Ureter (tissue), 1 donor: ENCODE results near the gene FCAMR. TPM values are rescaled to one million over a fixed set of nuclear protein-coding genes. Genes with fewer than 3 reads are reported as not detected.

Experiments
- DNase-seq: peaks from one replicate; pipeline ENCODE4 v3.0.0-alpha.2; 2020; ENCODE audit warnings: low spot score
- total RNA-seq: library from RNA; stranded (reverse); gene quantifications from one replicate; pipeline ENCODE4 v1.2.4, GENCODE V29; 2023
- donor health status: DM: yes; HTN: yes; CAD: no.

Gene FCAMR
- total RNA-seq, 1 donor from 2014 or later: not detected

GRCh38 chr1:206960676-206961386, 9.4 kb downstream of the FCAMR start:
- DNase-seq: no peak

- no peak for DNase-seq
These were observed 12.1 kb downstream of the FCAMR start for GRCh38 chr1:206958144-206958543.

DNA sequence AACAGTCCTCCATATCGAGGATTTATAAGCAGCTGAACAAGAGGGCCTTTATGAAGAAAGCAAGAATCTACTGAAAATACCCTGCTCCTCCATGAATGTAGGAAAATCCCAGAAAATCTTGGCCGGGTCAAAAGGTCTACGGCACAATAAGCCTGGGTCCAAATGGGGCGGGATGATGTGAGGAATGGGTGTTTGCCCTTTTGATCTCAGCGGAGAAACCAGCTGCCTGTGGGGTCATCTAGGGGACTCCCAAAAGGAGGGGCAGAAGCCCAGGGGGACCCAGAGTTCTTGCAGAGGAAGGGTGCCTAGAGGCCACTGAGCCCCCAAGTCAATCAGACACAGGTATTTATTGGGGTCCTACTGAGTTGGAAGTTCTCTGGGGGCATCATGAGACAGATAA, 12.6 kb downstream of the FCAMR start:
- no peak for DNase-seq

DNA sequence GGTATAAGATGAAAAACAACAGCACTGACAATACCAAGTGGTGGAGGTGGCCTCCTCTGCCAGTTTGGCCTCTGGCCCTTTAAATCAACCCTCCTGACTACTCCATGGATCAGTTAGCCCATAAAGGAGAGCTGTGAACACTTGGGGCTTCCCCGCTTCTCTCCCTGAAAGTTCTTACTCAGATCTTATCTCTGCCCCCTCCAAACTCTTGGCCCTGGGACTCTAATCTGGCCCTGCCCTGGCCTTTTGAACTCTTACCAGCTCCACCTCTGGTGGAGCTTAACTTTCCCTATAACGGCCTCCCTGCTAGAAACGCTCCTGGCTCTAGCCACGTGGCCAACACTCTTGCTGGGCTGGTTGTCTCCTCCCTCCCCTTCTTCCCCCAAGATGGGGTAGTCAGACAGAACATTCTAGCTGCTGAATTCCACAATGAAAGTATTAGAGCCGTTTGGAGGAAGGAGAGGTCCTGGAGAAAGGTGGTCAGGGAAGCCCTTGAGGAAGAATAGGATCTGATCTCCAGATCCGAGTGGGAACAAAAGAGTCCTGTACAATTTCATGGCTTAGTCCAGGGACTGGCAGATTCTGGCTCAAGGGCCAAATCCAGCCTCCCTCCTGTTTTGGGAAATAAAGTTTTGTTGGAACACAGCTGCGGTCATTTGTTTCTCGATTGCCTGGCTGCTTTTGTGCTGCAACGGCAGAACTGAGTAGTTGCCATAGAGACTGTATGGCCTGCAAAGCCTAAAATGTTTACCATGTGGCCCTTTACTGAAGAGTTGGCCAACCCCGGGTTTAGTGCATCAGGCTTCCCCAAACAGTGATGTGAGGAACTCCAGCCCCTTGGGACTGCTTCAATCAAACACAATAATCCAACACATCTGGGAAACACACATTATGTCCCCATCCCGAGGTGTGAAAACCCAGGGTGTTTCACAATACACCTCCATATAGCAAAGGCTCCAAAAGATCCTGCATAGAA, 14.5 kb downstream of the FCAMR start:
- DNase-seq: no peak

DNA sequence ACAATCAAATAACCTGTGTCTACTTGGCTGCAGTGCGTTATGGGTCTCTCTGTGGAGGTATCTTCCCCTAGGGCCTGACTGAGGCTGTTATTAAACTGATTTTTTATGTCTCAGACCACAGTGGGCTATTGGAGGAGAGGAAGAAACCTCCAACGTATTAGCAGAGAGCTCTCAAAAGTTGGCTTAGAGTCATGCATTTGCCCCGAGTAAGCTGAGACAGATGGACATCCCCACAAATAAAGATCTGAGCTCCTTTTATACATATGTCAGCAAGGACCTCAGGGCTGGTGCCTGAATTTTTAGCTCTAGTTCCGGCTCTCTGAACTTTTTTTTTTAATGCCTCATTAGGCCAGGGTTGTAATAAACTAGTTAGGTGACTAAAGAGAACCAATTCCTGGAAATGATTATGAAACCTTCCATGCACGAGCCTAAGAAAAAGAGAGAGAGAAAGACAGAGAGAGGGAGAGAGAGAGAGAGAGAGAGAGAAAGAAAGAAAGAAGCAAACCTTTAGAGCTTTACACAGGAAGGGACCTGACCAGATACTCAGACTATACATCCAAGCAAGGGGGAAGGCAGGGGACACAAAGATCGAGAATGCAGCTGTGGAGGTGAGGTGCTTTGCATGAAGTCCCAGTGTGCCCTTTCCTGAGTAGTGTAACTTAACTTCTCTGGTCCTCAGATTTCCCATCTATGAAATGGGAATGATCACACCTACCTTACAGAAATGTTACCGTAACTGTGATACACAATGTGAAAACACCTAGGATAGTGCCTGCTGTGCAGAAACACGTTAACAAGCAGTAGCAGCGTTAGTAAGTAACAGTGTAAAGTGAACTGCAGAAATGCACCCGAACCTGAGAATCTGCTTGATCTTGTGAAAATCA, 15.6 kb downstream of the FCAMR start:
- DNase-seq: no peak

GRCh38 chr1:206953626-206954025, 16.6 kb downstream of the FCAMR start:
- no peak for DNase-seq

- peak; percentile 58 for DNase-seq
These were observed 17.1 kb downstream of the FCAMR start for GRCh38 chr1:206953126-206953525.

- DNase-seq: peak; percentile 54
These were observed 18.1 kb downstream of the FCAMR start for GRCh38 chr1:206952171-206952570.

- no peak for DNase-seq
These were observed 18.8 kb downstream of the FCAMR start for GRCh38 chr1:206951318-206952100.

DNA sequence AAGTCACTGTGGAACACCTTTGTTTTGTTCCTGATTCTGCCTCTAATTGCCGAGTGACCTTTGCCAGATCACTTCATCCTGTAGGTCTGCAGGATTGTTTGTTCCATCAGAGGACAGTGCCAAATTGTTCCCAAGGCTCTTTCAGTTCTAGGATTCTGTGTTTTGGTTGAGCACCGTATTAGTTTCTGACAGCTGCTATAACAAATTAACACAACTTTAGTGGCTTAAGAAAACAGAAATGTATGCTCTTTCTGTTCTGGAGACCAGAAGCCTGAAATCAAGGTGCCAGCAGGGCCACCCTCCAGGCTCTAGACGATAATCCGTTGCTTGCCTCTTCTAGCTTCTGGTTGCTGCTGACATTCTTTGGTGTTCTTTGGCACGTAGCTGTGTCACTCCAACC, 20.6 kb downstream of the FCAMR start:
- DNase-seq: no peak

GRCh38 chr1:206949208-206949607, 21.1 kb downstream of the FCAMR start:
- no peak for DNase-seq

DNA sequence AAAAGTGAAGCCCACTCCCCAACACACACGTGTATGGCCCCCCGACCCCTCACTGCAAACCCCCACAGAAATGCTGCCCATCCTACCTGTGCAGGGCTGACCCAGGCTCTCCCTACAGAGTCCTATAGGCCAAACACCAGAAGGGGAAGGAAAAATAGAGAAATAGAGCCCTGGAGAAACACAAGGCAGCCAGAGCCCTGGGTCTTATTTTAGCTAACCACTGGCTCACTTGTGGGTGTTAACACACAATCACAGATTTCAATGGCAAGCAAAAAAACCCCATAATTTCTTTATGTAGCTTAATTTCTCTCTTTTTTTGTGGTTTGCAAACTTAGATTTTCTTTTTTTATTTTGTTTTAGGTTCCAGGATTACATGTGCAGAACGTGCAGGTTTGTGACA, 23.0 kb downstream of the FCAMR start:
- no peak for DNase-seq

DNA sequence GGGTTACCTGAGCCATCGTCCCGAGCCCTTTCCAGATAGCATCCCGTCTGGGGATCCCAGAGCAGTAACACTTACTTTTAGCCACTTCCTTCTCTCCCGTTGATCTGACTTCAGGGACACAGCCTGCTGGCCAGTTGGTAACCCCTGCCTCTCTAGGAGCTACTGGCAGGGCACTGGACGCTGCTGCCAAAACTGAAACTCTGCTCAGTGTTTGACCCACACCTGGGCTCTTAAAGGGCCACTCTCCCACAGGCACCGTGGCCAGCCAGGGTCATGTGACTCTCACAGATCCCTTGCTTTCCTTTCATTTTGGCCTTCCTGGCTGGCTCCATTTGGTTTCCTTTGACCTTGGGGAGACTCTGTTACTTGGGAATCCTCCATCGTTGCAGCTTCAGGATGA, 24.0 kb downstream of the FCAMR start, which contains the start of gene PIGR:
PIGR (minus strand) TSS at position 206 of the 400 bp plus-strand sequence. CDS start 5,935 bp downstream, outside the sequence.
- DNase-seq: no peak

DNA sequence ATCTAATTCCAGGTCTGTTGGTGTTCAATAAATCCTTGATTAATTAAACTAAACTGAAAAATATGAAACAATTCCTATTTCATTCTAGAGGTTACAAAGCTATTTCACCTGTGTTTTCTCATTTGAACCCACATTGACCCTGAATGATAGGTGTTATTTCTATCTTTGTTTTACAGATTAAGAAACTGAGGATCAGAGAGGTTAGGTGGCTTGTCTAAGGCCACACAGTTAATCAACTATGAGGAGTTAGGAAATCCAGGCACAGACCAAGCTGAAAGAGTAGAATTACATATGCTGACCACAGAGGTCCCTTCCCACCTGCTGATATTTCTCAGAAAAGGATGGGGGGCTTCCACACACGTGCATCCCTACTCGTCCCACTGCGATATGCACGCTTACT, 24.5 kb downstream of the FCAMR start:
- no peak for DNase-seq

- no peak for DNase-seq
These were observed 25.6 kb downstream of the FCAMR start for GRCh38 chr1:206944703-206945102.

GRCh38 chr1:206941766-206942418, 28.4 kb downstream of the FCAMR start:
- no peak for DNase-seq

DNA sequence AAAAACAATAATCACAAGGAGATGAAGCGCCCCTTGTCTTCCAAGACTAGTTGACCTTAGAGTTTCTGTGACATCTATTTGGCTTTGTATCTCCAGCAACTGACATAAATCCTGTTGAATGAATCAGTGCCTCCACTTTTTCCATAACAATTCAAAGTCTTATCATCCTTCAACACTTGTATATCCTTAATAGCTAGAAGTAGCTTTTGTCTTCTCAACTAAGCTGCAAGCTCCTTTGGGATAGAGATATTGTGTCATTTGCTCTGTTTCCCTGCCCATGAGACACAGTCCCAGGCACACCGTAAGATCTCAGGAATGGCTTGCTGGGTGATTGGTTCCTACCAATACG, 29.7 kb downstream of the FCAMR start:
- no peak for DNase-seq

DNA sequence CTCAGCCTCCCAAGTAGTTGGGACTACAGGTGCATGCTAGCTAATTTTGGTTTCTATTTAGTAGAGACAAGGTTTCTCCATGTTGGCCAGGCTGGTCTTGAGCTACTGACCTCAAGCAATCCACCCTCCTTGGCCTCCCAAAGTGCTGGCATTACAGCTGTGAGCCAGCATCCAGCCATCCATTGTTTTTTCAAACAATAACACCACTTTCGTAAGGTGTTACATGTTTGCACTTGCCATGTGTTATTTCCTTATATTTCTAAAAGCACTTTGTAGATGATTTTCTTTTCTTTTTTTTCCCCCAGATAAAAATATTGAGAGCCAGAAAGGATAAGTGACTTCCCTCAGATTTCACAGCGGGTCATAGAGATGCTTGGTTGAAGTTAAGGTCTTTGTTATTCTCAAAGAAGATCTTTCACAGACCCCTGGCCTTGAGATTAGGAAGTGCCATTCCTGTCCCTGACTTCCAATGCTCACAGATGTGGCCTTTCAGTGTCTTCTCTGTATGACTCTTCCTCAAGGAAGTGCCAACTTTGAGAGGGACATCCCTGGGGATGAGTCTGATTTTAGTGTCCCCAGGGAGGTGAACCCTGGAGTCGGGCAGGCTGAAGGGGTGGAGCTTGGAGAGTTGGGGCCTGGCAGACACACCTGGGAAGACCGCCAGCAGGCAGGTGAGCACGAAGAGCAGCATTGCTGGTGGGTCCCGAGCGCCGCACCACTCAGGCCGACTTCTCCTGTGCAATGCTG, 30.2 kb downstream of the FCAMR start:
- DNase-seq: no peak

GRCh38 chr1:206939131-206939530, 31.1 kb downstream of the FCAMR start:
- DNase-seq: no peak

- no peak for DNase-seq
These were observed 32.8 kb downstream of the FCAMR start for GRCh38 chr1:206937425-206937824.
